ENCODE measurements around the gene HLA-DOA. TPM values are rescaled to one million over a fixed set of nuclear protein-coding genes. Genes with fewer than 3 reads are reported as not detected.

The HLA-DOA gene
- total RNA-seq, 1 donor, result under 0.01 TPM

GRCh38 chr6:32964776-32965175, 44.6 kb downstream of the HLA-DOA start:
- peaks cover 47% of the 10 kb centered on the region for H3K79me2 ChIP-seq (ENCODE audit: insufficient read depth, low read length)
- H3K4me2 ChIP-seq (ENCODE audit: insufficient read depth, low read length), result no peak overlapping the region

GRCh38 chr6:32963866-32964265, 45.5 kb downstream of the HLA-DOA start:
- Histone ChIP-seq H3K4me2 (ENCODE audit: insufficient read depth, low read length) (no peak overlapping the region), H3K27ac (ENCODE audit: low read depth, low read length) (no peak overlapping the region), H3K79me2 (ENCODE audit: insufficient read depth, low read length) (peaks cover 47% of the 10 kb centered on the region), H3K4me1 (ENCODE audit: insufficient read depth, low read length) (peaks cover 22% of the 10 kb centered on the region), H3K36me3 (ENCODE audit: insufficient read depth, low read length) (no peaks in the 10 kb centered on the region), H3K4me3 (ENCODE audit: insufficient read depth, low read length) (no peak overlapping the region), H4K20me1 (ENCODE audit: insufficient read depth, low read length) (no peaks in the 10 kb centered on the region), H2AFZ (ENCODE audit: low read length) (no peak overlapping the region), H3K9me3 (ENCODE audit: low read depth, low read length) (no peaks in the 10 kb centered on the region), H3K27me3 (ENCODE audit: insufficient read depth, low read length) (no peaks in the 10 kb centered on the region)
- no peak for DNase-seq (ENCODE audit: insufficient read length, low spot score, missing footprints)
- no peak for TF ChIP-seq CTCF (IDR thresholded peaks at IDR 0.05; ENCODE audit: extremely low read depth, low read depth, low read length)

More at GRCh38 chr6:32964776-32965175, 44.6 kb downstream of the HLA-DOA start:
- Histone ChIP-seq H2AFZ (ENCODE audit: low read length) (no peak overlapping the region), H3K4me3 (ENCODE audit: insufficient read depth, low read length) (no peak overlapping the region), H3K9me3 (ENCODE audit: low read depth, low read length) (no peaks in the 10 kb centered on the region), H3K4me1 (ENCODE audit: insufficient read depth, low read length) (peaks cover 29% of the 10 kb centered on the region), H3K27ac (ENCODE audit: low read depth, low read length) (no peak overlapping the region), H3K27me3 (ENCODE audit: insufficient read depth, low read length) (no peaks in the 10 kb centered on the region), H3K36me3 (ENCODE audit: insufficient read depth, low read length) (no peaks in the 10 kb centered on the region), H4K20me1 (ENCODE audit: insufficient read depth, low read length) (no peaks in the 10 kb centered on the region)
- DNase-seq (ENCODE audit: insufficient read length, low spot score, missing footprints), result no peak
- TF ChIP-seq CTCF (IDR thresholded peaks at IDR 0.05; ENCODE audit: extremely low read depth, low read depth, low read length), result no peak

- Histone ChIP-seq H3K36me3 (ENCODE audit: insufficient read depth, low read length) (no peaks in the 10 kb centered on the region), H3K4me2 (ENCODE audit: insufficient read depth, low read length) (no peak overlapping the region), H3K9me3 (ENCODE audit: low read depth, low read length) (no peaks in the 10 kb centered on the region), H2AFZ (ENCODE audit: low read length) (no peak overlapping the region), H3K27ac (ENCODE audit: low read depth, low read length) (no peak overlapping the region), H3K27me3 (ENCODE audit: insufficient read depth, low read length) (no peaks in the 10 kb centered on the region), H3K79me2 (ENCODE audit: insufficient read depth, low read length) (peaks cover 38% of the 10 kb centered on the region), H3K4me3 (ENCODE audit: insufficient read depth, low read length) (no peak overlapping the region), H3K4me1 (ENCODE audit: insufficient read depth, low read length) (peaks cover 16% of the 10 kb centered on the region), H4K20me1 (ENCODE audit: insufficient read depth, low read length) (no peaks in the 10 kb centered on the region)
- no peak for DNase-seq (ENCODE audit: insufficient read length, low spot score, missing footprints)
- TF ChIP-seq CTCF (IDR thresholded peaks at IDR 0.05; ENCODE audit: extremely low read depth, low read depth, low read length), result no peak
Observed at GRCh38 chr6:32962213-32962826, 47.1 kb downstream of the HLA-DOA start.

GRCh38 chr6:32960563-32960962, 48.8 kb downstream of the HLA-DOA start:
- Histone ChIP-seq H3K4me1 (ENCODE audit: insufficient read depth, low read length) (no peaks in the 10 kb centered on the region), H3K9me3 (ENCODE audit: low read depth, low read length) (no peaks in the 10 kb centered on the region), H3K4me3 (ENCODE audit: insufficient read depth, low read length) (no peak overlapping the region), H3K36me3 (ENCODE audit: insufficient read depth, low read length) (no peaks in the 10 kb centered on the region), H3K27me3 (ENCODE audit: insufficient read depth, low read length) (no peaks in the 10 kb centered on the region), H3K4me2 (ENCODE audit: insufficient read depth, low read length) (no peak overlapping the region), H2AFZ (ENCODE audit: low read length) (no peak overlapping the region), H4K20me1 (ENCODE audit: insufficient read depth, low read length) (no peaks in the 10 kb centered on the region), H3K27ac (ENCODE audit: low read depth, low read length) (no peak overlapping the region), H3K79me2 (ENCODE audit: insufficient read depth, low read length) (peaks cover 27% of the 10 kb centered on the region)
- no peak for DNase-seq (ENCODE audit: insufficient read length, low spot score, missing footprints)
- TF ChIP-seq CTCF (IDR thresholded peaks at IDR 0.05; ENCODE audit: extremely low read depth, low read depth, low read length), result no peak

Data from osteoblast (primary cell).